A549 (cell line): ENCODE results near the gene ADAMTSL5. TPM values are rescaled to one million over a fixed set of nuclear protein-coding genes. Genes with fewer than 3 reads are reported as not detected.

Experiments
- ATAC-seq, 2 experiments: fragments of 200-7000 bp in 1 of 2; fragments of >200 bp in 1 of 2; cut with Nextera tagmentation in 1 of 2; cut with Tn5 transposase in 1 of 2; 3 replicates each; pipeline versions ENCODE4 v1.8.0 to v1.9.1; 2018 to 2020; ENCODE audit warnings: mild to moderate bottlenecking in 1 of 2, moderate library complexity in 1 of 2
- CTCF ChIA-PET: fragments of 300-600 bp; sonication (Branson Sonifier 250); formaldehyde crosslinking; extraction: SDS; loops from one replicate; lab custom pipeline; 2021; ENCODE audit warnings: antibody characterized with exemption, inconsistent platforms; lab: Yijun Ruan, JAX
- POLR2A ChIA-PET: fragments of 350-600 bp; formaldehyde crosslinking; extraction: SDS; loops from one replicate; lab custom pipeline; 2021; ENCODE audit warnings: antibody characterized with exemption, inconsistent platforms; lab: Yijun Ruan, JAX
- DNase-seq, 2 experiments: peaks; one replicate each; pipeline versions ENCODE4 v3.0.0 to v3.0.0-alpha.2; 2011 to 2016; ENCODE audit warnings: low read depth in 1 of 2, low spot score in 1 of 2
- FAIRE-seq: peaks from 2 replicates; lab custom pipeline; 2011; peaks lifted over from hg19 to GRCh38; lab: Jason Lieb, UNC
- H3K27ac ChIP-seq, 2 experiments: fragments of >200 bp; sonication (Bioruptor Twin); formaldehyde crosslinking; 3 replicates each; pipeline ENCODE4 v1.5.1; 2016 to 2017
- H3K4me1 ChIP-seq: fragments of >200 bp; sonication (Bioruptor Twin); formaldehyde crosslinking; 3 replicates; pipeline ENCODE4 v1.6.1; 2016
- H3K4me2 ChIP-seq: fragments of >200 bp; sonication (Bioruptor Twin); formaldehyde crosslinking; 3 replicates; pipeline ENCODE4 v1.6.1; 2016
- H3K4me3 ChIP-seq: fragments of >200 bp; sonication (Bioruptor Twin); formaldehyde crosslinking; 3 replicates; pipeline ENCODE4 v1.5.1; 2016
- H3K9me3 ChIP-seq: fragments of >200 bp; sonication (Bioruptor Twin); formaldehyde crosslinking; 3 replicates; pipeline ENCODE4 v1.6.1; 2016
- CBX2 ChIP-seq: fragments of 200-600 bp; sonication (generic); IDR thresholded peaks from 2 replicates; pipeline ENCODE4 v1.6.1; 2016; ENCODE audit warnings: low read depth, mild to moderate bottlenecking, borderline replicate concordance
- CBX8 ChIP-seq: fragments of 200-600 bp; sonication (generic); IDR thresholded peaks from 2 replicates; pipeline ENCODE4 v1.6.1; 2016
- CEBPB ChIP-seq, 2 experiments: fragments of >200 bp in 1 of 2; sonication (Bioruptor Twin) in 1 of 2; formaldehyde crosslinking in 1 of 2; IDR thresholded peaks; 2 replicates each; pipeline ENCODE4 v1.6.1; 2012 to 2016
- CTCF ChIP-seq: fragments of >200 bp; sonication (Bioruptor Twin); formaldehyde crosslinking; IDR thresholded peaks from 3 replicates; pipeline ENCODE4 v1.5.1; 2016
- E2F6 ChIP-seq: IDR thresholded peaks from 2 replicates; pipeline ENCODE4 v1.6.1; 2012; ENCODE audit warnings: low read depth, borderline replicate concordance
- EHF ChIP-seq: fragments of 250-450 bp; sonication (Bioruptor Pico); IDR thresholded peaks from 2 replicates; pipeline ENCODE4 v1.5.0; 2020; ENCODE audit warnings: mild to moderate bottlenecking
- ELK1 ChIP-seq: fragments of 150-350 bp; IDR thresholded peaks from 2 replicates; pipeline ENCODE4 v1.6.1; 2014; ENCODE audit warnings: low read depth, mild to moderate bottlenecking, low read length
- ESRRA ChIP-seq: fragments of 150-350 bp; IDR thresholded peaks from 2 replicates; pipeline ENCODE4 v1.6.1; 2014; ENCODE audit warnings: mild to moderate bottlenecking, low read length, borderline replicate concordance
- HDAC2 ChIP-seq: fragments of 200-600 bp; sonication (generic); IDR thresholded peaks from 2 replicates; pipeline ENCODE4 v1.6.1; 2016
- KDM5A ChIP-seq: fragments of 200-600 bp; sonication (generic); IDR thresholded peaks from 2 replicates; pipeline ENCODE4 v1.6.1; 2016; ENCODE audit warnings: antibody characterized with exemption, mild to moderate bottlenecking
- NFE2L2 ChIP-seq: fragments of 150-350 bp; conservative IDR thresholded peaks from 2 replicates; pipeline ENCODE4 v1.6.1; 2014; ENCODE audit warnings: low read length
- POLR2AphosphoS2 ChIP-seq: conservative IDR thresholded peaks from 2 replicates; pipeline ENCODE4 v1.6.1; 2012; ENCODE audit warnings: low read length, improper control_type of control experiment, inconsistent platforms
- RARB ChIP-seq: fragments of 250-450 bp; sonication (Bioruptor Pico); IDR thresholded peaks from 2 replicates; pipeline ENCODE4 v1.8.0; 2021; ENCODE audit warnings: mild to moderate bottlenecking, moderate library complexity
- RCOR1 ChIP-seq: fragments of 150-350 bp; IDR thresholded peaks from 2 replicates; pipeline ENCODE4 v1.6.1; 2014; ENCODE audit warnings: antibody characterized with exemption, low read length, low read depth
- REST ChIP-seq: fragments of 200-600 bp; sonication (generic); IDR thresholded peaks from 2 replicates; pipeline ENCODE4 v1.6.1; 2016; ENCODE audit warnings: antibody characterized with exemption, mild to moderate bottlenecking, moderate library complexity
- RFX5 ChIP-seq: fragments of 450-650 bp; IDR thresholded peaks from 2 replicates; pipeline ENCODE4 v1.7.1; 2014; ENCODE audit warnings: antibody characterized with exemption, mild to moderate bottlenecking, moderate library complexity
- TP53 ChIP-seq: fragments of 250-450 bp; sonication (Bioruptor Pico); IDR thresholded peaks from 2 replicates; pipeline ENCODE4 v1.5.0; 2021; ENCODE audit warnings: mild to moderate bottlenecking, moderate library complexity
- ZFP36 ChIP-seq: fragments of 450-650 bp; IDR thresholded peaks from 2 replicates; pipeline ENCODE4 v1.6.1; 2014; ENCODE audit warnings: borderline replicate concordance; ENCODE audit not compliant: partially characterized antibody
- ZNF302 ChIP-seq: fragments of 250-450 bp; sonication (Bioruptor Pico); IDR thresholded peaks from 2 replicates; pipeline ENCODE4 v1.9.0; 2021; ENCODE audit warnings: inconsistent platforms, mild to moderate bottlenecking, moderate library complexity
- WGBS: methylation state at CpG from one replicate; pipeline ENCODE4 v1.1.6; 2017; ENCODE audit errors: missing lambda C conversion rate; 5-methylcytosine and 5-hydroxymethylcytosine counted together
- polyA plus RNA-seq, 4 experiments: library from polyadenylated mRNA; depleted of rRNA in 3 of 4; stranded (reverse); fragments of >200 nt; fragmentation: RNase III in 1 of 4; extraction: RNeasy Plus Mini Kit Qiagen cat#74134 plus additional on column Dnase treatment in 1 of 4; gene quantifications; 2 replicates in 3 of 4; 3 replicates in 1 of 4; pipeline ENCODE4 v1.2.3, GENCODE V29; 2011 to 2017
- TF ChIP-seq, protein P1 (sequence below): fragments of >200 bp; sonication (Bioruptor Twin); formaldehyde crosslinking; IDR thresholded peaks from 2 replicates; pipeline ENCODE4 v1.6.1; 2016
- TF ChIP-seq, protein P2 (sequence below): fragments of 250-450 bp; sonication (Bioruptor Pico); IDR thresholded peaks from 2 replicates; pipeline ENCODE4 v1.5.0; 2020; ENCODE audit warnings: low read depth, mild to moderate bottlenecking, moderate library complexity

The ADAMTSL5 gene
- polyA plus RNA-seq, 2 of the 4 experiments (the other 2 are of a cell fraction): 1.4 to 3.0 TPM

DNA sequence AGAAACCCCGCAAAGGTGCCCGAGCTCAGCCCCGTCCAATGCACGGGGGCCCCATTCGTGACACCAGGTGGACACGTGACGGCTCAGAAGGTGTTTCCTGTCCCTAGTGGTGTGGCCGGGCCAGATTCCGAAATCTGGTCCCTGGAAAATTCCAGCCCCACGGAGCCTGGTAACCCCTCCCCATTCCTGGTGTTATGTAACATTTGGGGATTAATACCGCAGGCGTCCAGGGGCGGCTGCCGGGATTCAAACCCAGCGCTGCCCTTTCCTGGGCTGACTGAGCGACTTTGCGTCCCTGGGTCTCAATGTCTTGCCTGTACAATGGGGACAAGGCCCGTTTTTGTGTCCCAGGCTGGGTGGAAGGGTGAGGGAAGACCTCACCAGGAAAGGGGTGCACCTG lies 10.0 kb upstream of the ADAMTSL5 start:
- no peak for TF ChIP-seq RCOR1
- no peak for TF ChIP-seq EHF (CRISPR knock-in tag)
- TF ChIP-seq, protein P1, sequence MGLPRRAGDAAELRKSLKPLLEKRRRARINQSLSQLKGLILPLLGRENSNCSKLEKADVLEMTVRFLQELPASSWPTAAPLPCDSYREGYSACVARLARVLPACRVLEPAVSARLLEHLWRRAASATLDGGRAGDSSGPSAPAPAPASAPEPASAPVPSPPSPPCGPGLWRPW: no peak
- TF ChIP-seq KDM5A: no peak
- TF ChIP-seq ELK1: no peak
- TF ChIP-seq CTCF: no peak
- TF ChIP-seq REST: no peak
- TF ChIP-seq RFX5: no peak
- no peak for TF ChIP-seq HDAC2
- no peak for TF ChIP-seq CBX8
- TF ChIP-seq TP53: no peak
- TF ChIP-seq ZNF302 (CRISPR knock-in tag): no peak
- TF ChIP-seq CEBPB (IDR thresholded peaks at IDR 0.05): no peak
- no peak for TF ChIP-seq NFE2L2
- no peak for TF ChIP-seq CBX2
- ChIA-PET POLR2A (no interaction called here), CTCF (interaction anchor here (1.0 to 1.7 kb wide), 2 partner anchors 24 to 77 kb away, joined by 3 to 7 read pairs; no protein-coding TSS in a partner anchor)
- 38% methylated on average over 4 of the region's 18 CpGs for WGBS
- Histone ChIP-seq H3K9me3 (no peaks in the 10 kb centered on the region), H3K27ac (no peak overlapping the region), H3K4me3 (no peak overlapping the region), H3K4me1 (no peaks in the 10 kb centered on the region), H3K4me2 (no peak overlapping the region)
- FAIRE-seq: no peak
- DNase-seq: no peak
- no peak for ATAC-seq

DNA sequence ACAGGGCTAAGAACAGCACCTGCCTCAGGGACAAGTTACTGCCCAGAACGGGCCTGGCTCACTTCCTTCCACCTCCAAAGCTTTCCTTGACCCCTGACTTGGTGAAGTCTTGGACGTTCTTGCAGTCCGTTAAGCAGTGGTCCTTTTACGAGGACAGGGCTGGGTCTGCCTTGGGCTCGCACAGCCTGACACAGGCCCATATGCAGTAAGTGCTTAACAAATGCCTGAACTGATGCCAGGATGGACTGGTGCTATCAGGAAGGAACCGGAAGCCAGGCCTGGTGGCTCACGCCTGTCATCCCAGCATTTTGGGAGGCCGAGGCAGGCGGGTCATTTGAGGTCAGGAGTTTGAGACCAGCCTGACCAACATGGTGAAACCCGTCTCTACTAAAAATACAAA lies 9.2 kb upstream of the ADAMTSL5 start:
- H3K4me2 ChIP-seq: no peak overlapping the region
- FAIRE-seq (no peak), ATAC-seq (no peak; a peak in 1 of 6 replicates), DNase-seq (no peak)
- no peaks in the 10 kb centered on the region for H3K9me3 ChIP-seq
- POLR2A ChIA-PET: no interaction called here
- 82% methylated on average over 8 of the region's 10 CpGs for WGBS
- no peak overlapping the region for H3K4me3 ChIP-seq
- no peak for TF ChIP-seq ESRRA
- TF ChIP-seq RARB (CRISPR knock-in tag): no peak
- no peak for TF ChIP-seq RFX5
- TF ChIP-seq POLR2AphosphoS2: no peak
- TF ChIP-seq, protein P2, sequence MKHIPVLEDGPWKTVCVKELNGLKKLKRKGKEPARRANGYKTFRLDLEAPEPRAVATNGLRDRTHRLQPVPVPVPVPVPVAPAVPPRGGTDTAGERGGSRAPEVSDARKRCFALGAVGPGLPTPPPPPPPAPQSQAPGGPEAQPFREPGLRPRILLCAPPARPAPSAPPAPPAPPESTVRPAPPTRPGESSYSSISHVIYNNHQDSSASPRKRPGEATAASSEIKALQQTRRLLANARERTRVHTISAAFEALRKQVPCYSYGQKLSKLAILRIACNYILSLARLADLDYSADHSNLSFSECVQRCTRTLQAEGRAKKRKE (CRISPR knock-in tag): no peak
- TF ChIP-seq ZFP36: no peak
- no peak for TF ChIP-seq TP53
- TF ChIP-seq E2F6: no peak
- H3K27ac ChIP-seq: no peak overlapping the region
- CTCF ChIA-PET: interaction anchor here (1.4 to 1.7 kb wide), 2 partner anchors 24 to 150 kb away, joined by 5 to 7 read pairs; no protein-coding TSS in a partner anchor
- no peaks in the 10 kb centered on the region for H3K4me1 ChIP-seq
